Bronchial epithelial cell (primary cell): ENCODE data around the gene EFCAB13. TPM values are rescaled to one million over a fixed set of nuclear protein-coding genes. Genes with fewer than 3 reads are reported as not detected.

ENCODE experiments used
- DNase-seq: peaks from one replicate; pipeline ENCODE4 v3.0.0-alpha.2; 2010; ENCODE audit warnings: low read depth
- FAIRE-seq: peaks from 2 replicates; lab custom pipeline; 2011; peaks lifted over from hg19 to GRCh38; lab: Jason Lieb, UNC
- H3K27me3 ChIP-seq: 2 replicates; pipeline ENCODE4 v1.5.1; 2011; ENCODE audit warnings: low read length; ENCODE audit not compliant: control insufficient read depth, insufficient read depth
- H3K36me3 ChIP-seq: 2 replicates; pipeline ENCODE4 v1.5.1; 2011; ENCODE audit warnings: low read length; ENCODE audit not compliant: control insufficient read depth, insufficient read depth
- H3K4me3 ChIP-seq: 2 replicates; pipeline ENCODE4 v1.5.1; 2011; ENCODE audit warnings: mild to moderate bottlenecking, low read depth, low read length, control low read depth
- CTCF ChIP-seq: IDR thresholded peaks from 2 replicates; pipeline ENCODE4 v1.5.1; 2011; ENCODE audit warnings: mild to moderate bottlenecking, moderate library complexity, low read length, control low read depth, inconsistent platforms; ENCODE audit not compliant: insufficient read depth, severe bottlenecking
- total RNA-seq: library from RNA; depleted of rRNA; stranded (reverse); fragments of >200 nt; gene quantifications from 2 replicates; pipeline ENCODE4 v1.2.1, GENCODE V29; 2014

The EFCAB13 gene
- total RNA-seq, 1 donor from 2014 or later, result 0.26 TPM

- Histone ChIP-seq H3K27me3 (no peaks in the 10 kb centered on the region), H3K36me3 (no peaks in the 10 kb centered on the region), H3K4me3 (no peak overlapping the region)
- DNase-seq (no peak), FAIRE-seq (no peak)
- no peak for TF ChIP-seq CTCF
Measured at GRCh38 chr17:47335101-47335936, 11.6 kb downstream of the EFCAB13 start.

DNA sequence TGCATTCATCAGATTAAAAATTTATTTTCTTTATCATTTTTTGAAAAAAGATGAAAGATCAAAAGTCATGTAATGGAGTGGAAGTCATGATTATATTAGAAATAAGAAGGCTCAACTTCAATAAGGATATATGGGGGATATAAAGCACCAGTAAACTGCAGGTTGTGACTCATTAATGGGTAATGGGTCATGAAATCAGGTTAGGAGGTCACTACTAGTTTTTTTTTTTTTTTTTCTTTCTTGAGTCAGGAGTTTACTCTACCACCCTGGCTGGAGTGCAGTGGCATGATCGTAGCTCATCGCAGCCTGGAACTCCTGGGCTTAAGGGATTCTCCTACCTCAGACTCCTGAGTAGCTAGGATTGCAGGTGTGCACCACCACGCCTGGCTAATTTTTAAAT is 14.3 kb downstream of the EFCAB13 start:
- H3K4me3 ChIP-seq, result no peak overlapping the region
- DNase-seq, result no peak
- no peak for FAIRE-seq
- H3K36me3 ChIP-seq, result no peaks in the 10 kb centered on the region
- TF ChIP-seq CTCF, result no peak
- no peaks in the 10 kb centered on the region for H3K27me3 ChIP-seq

DNA sequence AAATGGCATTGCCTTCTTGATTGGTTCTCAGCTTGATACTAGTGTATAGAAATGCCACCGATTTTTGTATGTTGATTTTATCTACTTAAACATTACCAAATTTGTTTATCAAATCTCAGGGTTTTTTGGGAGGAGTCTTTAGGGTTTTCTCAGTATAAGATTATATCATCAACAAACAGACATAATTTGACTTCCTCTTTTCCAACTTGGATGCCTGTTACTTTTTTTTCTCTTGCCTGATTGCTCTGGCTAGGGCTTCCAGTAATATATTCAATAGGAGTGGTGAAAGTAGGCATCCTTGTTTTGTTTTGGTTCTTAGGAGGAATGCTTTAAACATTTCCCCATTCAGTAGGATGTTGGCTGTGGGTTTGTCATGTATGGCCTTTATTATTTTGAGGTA is 29.1 kb downstream of the EFCAB13 start:
- no peak for DNase-seq
- H3K4me3 ChIP-seq, result no peak overlapping the region
- no peak for FAIRE-seq

DNA sequence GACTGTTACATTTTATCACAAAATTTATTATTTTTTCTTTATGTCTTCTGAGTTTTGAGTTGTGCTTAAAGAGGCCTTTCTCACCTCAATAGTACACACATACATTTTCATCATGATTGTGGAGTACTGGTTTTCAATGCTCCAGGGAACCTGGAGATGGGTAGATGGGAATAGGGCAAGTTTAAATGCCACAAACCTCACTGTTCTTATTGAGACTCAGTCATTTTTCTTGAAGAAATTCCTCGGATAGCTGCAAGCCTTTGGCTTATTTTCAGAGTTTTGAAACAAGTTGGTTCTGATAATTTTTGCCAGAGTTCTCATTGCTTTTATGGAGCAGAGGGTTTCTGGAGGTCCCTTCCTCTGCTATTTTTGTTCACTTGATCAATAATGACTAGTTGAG is 34.9 kb downstream of the EFCAB13 start:
- no peak overlapping the region for H3K4me3 ChIP-seq

More for the DNA sequence above, 29.1 kb downstream of the EFCAB13 start:
- Histone ChIP-seq H3K36me3 (no peaks in the 10 kb centered on the region), H3K27me3 (no peaks in the 10 kb centered on the region)
- TF ChIP-seq CTCF, result no peak

GRCh38 chr17:47363171-47363570 is 39.4 kb downstream of the EFCAB13 start:
- DNase-seq, result peak; percentile 47
- FAIRE-seq, result no peak
- no peaks in the 10 kb centered on the region for H3K36me3 ChIP-seq

More for the DNA sequence above, 34.9 kb downstream of the EFCAB13 start:
- no peak for TF ChIP-seq CTCF
- H3K36me3 ChIP-seq, result no peaks in the 10 kb centered on the region
- DNase-seq (no peak), FAIRE-seq (no peak)
- H3K27me3 ChIP-seq, result no peaks in the 10 kb centered on the region

More at GRCh38 chr17:47363171-47363570, 39.4 kb downstream of the EFCAB13 start:
- Histone ChIP-seq H3K27me3 (no peaks in the 10 kb centered on the region), H3K4me3 (no peak overlapping the region)
- no peak for TF ChIP-seq CTCF
